Stimulated activated CD4-positive, alpha-beta T cell treated with anti-CD3 and anti-CD28 coated beads, Interleukin-1b, Interleukin-23, amount 100 ng/mL, for 4 hours (primary cell): ENCODE data around the gene TMEM165.

Experiments
- DNase-seq, 2 donors: peaks; one replicate each; pipeline ENCODE4 v3.0.0-alpha.2; 2020; ENCODE audit warnings: low read depth in 2 of 2

TMEM165 gene

GRCh38 chr4:55367084-55367722 lies 28.6 kb upstream of the TMEM165 start:
- no peak for DNase-seq

GRCh38 chr4:55369968-55370367 lies 25.8 kb upstream of the TMEM165 start:
- DNase-seq, result no peak

GRCh38 chr4:55372259-55372658 lies 23.5 kb upstream of the TMEM165 start:
- no peak for DNase-seq

- DNase-seq, result no peak
Observed at GRCh38 chr4:55373461-55373860, 22.3 kb upstream of the TMEM165 start.

- no peak for DNase-seq
Observed at GRCh38 chr4:55376698-55377097, 19.1 kb upstream of the TMEM165 start.

GRCh38 chr4:55378617-55379467 lies 16.9 kb upstream of the TMEM165 start:
- DNase-seq, result no peak

- DNase-seq, result no peak
Observed at GRCh38 chr4:55380576-55380975, 15.2 kb upstream of the TMEM165 start.

- no peak for DNase-seq
Observed at GRCh38 chr4:55381502-55381901, 14.3 kb upstream of the TMEM165 start.

GRCh38 chr4:55382488-55383003 lies 13.2 kb upstream of the TMEM165 start:
- DNase-seq, result no peak

GRCh38 chr4:55385201-55385649 lies 10.5 kb upstream of the TMEM165 start:
- no peak for DNase-seq

GRCh38 chr4:55386073-55386472 lies 9.7 kb upstream of the TMEM165 start:
- no peak for DNase-seq

GRCh38 chr4:55386840-55387239 lies 8.9 kb upstream of the TMEM165 start:
- no peak for DNase-seq

GRCh38 chr4:55393461-55394320 lies 2.1 kb upstream of the TMEM165 start:
- DNase-seq, result no peak

- no peak for DNase-seq
Observed at GRCh38 chr4:55395218-55395528, 584 bp upstream of the TMEM165 start.

- DNase-seq, result peak; percentile 5 to 17
Observed at GRCh38 chr4:55396308-55397125, 760 bp downstream of the TMEM165 start.

- no peak for DNase-seq
Observed at GRCh38 chr4:55397126-55397436, 1.3 kb downstream of the TMEM165 start.

GRCh38 chr4:55397520-55398321 lies 2.0 kb downstream of the TMEM165 start:
- no peak for DNase-seq

GRCh38 chr4:55398461-55398860 lies 2.7 kb downstream of the TMEM165 start:
- DNase-seq, result no peak

GRCh38 chr4:55398966-55399365 lies 3.2 kb downstream of the TMEM165 start:
- DNase-seq, result no peak

GRCh38 chr4:55399581-55399980 lies 3.8 kb downstream of the TMEM165 start:
- DNase-seq, result no peak

GRCh38 chr4:55405073-55405472 lies 9.3 kb downstream of the TMEM165 start:
- DNase-seq, result no peak
